IPS-11a (cell line): ENCODE data around the gene HOXB7.

Experiments used
- H3K4me3 ChIP-seq: one replicate; pipeline ENCODE4 v1.5.1; 2013; ENCODE audit warnings: low read depth, low read length, control low read depth

The HOXB7 gene

DNA sequence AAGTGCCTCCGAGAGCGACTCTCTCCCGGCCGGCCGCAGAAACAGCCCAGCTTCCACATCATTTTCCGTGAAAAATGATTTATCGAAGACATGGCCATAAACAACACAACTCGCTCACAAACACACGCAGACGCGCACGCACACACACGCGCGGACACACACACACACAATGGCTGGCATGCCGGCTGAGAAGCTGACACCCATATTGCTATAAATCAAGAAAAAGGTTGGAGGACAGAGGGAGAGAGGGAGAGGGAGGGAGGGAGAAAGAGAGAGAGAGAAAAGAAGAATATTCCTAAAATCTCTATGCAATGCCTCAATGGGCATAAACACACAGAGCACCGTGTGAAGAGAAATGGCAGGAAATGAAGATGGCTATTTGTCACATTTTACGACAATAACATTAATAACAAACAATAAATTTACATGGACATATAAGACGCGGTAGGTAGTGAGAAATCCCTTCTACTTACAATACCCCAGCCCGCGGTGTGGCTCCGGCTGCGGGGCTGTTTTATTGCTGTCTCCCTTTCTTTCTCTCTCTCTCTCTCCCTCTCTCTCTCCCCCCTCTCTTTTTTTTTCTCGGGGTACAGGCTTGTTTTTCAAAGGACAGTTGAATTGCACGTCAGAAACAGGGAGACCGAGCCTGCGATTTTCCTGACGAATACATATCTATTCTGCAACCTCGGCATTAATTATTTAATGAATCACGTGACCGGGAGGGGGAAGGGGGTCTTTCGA lies 42.1 kb downstream of the HOXB7 start:
- no peak overlapping the region for H3K4me3 ChIP-seq

DNA sequence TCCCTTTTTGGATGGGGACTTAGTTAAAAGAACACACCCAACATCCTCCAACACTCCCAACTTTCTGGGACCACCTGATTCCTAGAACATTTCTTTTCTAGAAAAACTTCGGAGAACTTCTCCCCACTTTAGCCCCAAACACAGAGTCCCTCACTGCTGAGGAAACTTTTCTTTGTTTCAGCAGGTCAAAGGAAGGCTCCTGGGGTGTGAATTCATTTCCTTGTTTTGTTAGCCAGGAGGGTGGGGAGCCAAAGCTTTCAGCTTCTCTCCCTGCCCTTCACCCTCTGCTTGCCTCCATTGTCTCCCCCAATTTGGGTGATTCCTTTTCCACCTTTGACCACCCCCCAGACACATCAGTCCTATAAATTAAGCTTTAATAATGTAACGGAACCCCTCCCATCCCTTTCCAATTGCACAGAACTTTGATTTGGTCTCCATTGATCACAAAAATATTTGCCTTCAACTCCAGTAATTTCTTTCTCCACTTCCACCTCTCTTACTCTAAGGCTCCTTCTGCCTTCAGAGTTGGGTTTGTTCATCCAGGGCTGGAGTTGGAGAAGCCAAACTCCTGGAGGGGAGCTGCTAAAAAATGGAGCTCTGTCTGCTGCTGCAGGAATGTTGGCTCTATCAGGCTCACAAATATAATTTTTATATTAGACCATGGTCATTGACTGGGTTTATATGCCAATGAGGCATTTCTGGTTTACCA lies 43.0 kb downstream of the HOXB7 start:
- no peak overlapping the region for H3K4me3 ChIP-seq

GRCh38 chr17:48567209-48567608 lies 43.6 kb downstream of the HOXB7 start:
- no peak overlapping the region for H3K4me3 ChIP-seq

GRCh38 chr17:48566717-48567116 lies 44.1 kb downstream of the HOXB7 start:
- H3K4me3 ChIP-seq: no peak overlapping the region

- no peak overlapping the region for H3K4me3 ChIP-seq
Observed at GRCh38 chr17:48565925-48566710, 44.7 kb downstream of the HOXB7 start.

DNA sequence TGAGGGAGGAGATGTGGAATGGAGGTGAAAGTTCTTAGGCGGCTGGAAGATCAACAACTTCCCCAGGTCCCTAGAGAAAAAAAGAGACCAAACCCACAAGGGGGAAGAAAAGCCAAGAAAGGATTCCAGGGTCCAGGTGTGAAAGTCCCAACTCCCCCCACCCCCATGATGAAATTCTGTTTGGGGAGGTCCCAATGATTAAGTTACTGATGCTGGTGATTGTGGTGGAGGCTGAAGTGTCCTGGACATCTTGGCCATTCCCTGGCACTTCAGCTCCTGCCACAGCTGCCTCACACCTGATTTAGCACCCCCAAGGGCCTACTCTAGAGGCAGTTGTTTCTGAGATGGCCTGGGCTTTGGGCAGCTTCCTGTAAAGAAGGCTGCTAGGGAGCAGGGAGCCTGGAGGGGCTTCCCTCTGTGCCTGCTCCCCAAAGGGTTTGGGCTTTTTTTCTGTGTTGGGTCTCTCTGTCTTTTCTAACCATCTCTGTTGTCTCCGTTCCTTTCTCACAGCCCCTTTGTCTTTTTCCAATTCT lies 45.7 kb downstream of the HOXB7 start:
- no peak overlapping the region for H3K4me3 ChIP-seq

DNA sequence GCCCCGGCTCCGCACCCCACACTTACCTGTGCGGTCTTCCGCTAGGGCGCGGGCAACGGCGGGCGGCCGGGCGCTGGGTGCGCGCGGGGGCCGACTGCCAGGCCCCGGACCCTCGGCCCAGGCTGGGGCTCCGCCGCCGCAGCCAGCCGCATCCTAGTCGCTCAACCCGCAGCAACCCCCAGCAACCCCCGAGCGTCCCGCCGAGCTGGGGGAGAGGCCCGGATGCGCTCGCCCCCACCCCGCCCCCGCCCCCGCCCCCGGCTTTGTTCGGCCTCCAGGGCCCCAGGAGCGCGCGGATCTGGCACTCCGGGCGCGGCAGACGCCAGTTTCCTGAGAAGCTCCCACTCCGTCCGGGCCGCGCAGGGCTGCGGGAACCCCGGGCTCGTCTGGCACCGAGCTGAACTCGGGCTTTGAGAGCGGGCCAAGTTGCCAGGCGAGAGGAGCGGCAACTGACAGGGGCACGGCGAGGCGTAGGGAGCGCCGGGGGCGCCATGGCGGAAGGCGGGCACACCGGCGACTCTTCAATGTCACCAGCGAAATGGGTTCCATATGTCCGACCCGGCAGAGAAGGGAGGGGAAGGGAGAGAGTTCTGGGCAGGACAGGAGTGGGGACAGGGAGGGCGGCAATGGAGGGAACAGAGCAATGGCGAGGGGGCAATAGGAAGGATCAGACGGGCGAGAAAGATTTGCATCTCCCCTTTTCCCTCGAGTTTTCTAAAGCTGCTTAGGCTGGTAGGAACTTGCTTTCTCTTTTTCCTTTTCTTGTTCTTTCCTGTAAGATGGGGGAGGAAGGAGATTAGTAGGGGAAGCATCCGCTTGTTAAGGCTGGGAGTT lies 46.4 kb downstream of the HOXB7 start:
- no peak overlapping the region for H3K4me3 ChIP-seq

- H3K4me3 ChIP-seq: no peak overlapping the region
Observed at GRCh38 chr17:48563867-48564187, 47.0 kb downstream of the HOXB7 start.

DNA sequence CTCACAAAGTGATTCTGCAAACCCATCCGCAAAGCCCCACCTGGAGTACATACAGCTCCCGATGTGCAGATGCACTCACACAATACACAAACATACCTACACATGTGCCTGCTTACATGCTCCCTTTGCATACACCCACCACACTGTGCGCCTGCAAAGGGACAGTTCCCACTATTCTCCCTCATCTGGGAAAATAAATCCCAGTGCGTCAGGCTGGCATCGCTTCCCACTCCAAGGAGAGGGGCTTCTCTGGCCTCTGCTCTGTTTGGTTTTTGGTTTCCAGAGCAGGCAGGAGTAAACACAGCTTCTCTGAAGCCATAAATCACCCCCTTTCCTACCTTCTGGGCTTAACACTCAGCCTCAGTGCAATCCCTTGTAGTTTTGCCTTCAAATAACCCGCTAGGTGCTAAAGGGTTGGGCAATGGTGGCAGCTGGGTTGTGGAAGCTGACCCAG lies 47.4 kb downstream of the HOXB7 start:
- H3K4me3 ChIP-seq: no peak overlapping the region

- H3K4me3 ChIP-seq: no peak overlapping the region
Observed at GRCh38 chr17:48562934-48563333, 47.9 kb downstream of the HOXB7 start.

- H3K4me3 ChIP-seq: no peak overlapping the region
Observed at GRCh38 chr17:48561884-48562810, 48.7 kb downstream of the HOXB7 start.

DNA sequence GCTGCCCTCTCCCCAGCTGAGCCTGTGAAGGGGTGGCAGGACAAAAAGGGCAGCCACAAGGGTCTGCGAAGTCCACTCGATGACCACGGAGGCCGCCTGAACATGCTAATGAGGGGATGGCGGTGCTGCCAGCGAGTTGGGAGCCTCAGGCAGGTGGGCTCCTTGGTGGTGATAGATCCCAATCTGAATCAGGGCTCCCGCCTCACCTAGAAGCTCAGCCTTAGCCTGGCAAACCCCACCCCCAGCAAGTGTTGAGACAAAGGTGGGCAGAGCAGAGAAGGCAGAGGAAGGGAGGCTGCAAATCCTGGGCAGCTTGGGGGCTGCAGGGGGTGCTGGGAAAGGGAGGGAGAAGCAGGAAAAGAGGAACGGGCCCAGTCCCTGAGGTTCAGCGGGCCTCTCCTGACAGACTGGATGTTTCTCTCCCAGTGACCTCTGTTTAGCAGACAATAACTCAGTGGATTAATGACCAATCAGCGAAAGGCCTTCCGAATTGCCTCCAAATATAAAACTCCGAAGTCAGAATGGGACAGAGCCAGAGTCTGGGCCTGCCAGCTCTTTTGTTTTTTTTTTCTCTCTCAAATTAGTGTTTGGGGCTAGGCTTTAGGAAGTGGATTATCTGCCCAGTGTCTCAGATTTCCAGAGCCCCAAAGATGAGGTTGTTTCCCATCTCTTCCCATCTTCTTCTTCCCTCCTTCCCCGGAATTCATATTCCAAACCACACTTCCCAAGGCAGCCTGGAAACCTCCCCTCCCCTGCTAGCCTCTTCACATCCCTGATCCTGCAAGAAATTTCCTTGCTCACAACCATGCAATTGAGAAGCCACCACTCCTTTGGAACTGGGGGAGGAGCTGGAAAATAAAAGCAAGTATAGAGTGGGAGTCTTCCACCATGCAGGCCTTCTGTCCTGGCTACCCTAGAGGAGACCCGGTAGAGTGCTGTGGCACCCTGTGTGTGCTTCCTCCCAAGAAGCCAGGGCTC lies 50.7 kb downstream of the HOXB7 start:
- H3K4me3 ChIP-seq: no peak overlapping the region

GRCh38 chr17:48559122-48559839 lies 51.5 kb downstream of the HOXB7 start:
- H3K4me3 ChIP-seq: no peak overlapping the region

DNA sequence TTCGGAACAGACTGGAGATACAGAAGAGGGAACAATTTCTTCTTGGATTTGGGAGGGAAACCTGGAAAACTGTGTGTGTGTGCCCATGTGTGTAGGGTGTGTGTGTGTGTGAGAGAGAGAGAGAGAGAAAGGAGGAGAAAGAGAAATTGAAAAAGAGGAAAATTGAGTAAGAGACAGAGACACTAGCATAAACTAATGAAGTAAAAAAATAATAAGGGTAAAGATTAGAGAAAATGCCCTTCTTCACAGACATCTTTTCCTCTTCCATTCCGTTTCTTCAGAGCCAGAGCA lies 52.0 kb downstream of the HOXB7 start:
- H3K4me3 ChIP-seq: no peak overlapping the region

GRCh38 chr17:48558057-48558830 lies 52.6 kb downstream of the HOXB7 start:
- no peak overlapping the region for H3K4me3 ChIP-seq
